Heart left ventricle (tissue), 13 donors: ENCODE results near the gene HERC6.

ENCODE experiments used
- POLR2A ChIP-seq, 2 donors: fragments of 450-650 bp; IDR thresholded peaks; one replicate each; pipeline ENCODE4 v1.6.1; 2017; ENCODE audit warnings: antibody characterized with exemption in 2 of 2, mild to moderate bottlenecking in 2 of 2, moderate library complexity in 2 of 2
- TF ChIP-seq, protein P1 (sequence below), 12 donors: fragments of 200-600 bp; sonication (generic) in 4 of 12; IDR thresholded peaks; one replicate each; pipeline versions ENCODE4 v1.5.0 to v1.8.0; 2018 to 2022; ENCODE audit warnings: antibody characterized with exemption in 12 of 12, mild to moderate bottlenecking in 5 of 12
- donor health status: ischemic (EF 13 %, LVEDD 7.1; RV severe dilation, severe dysfunction).
- donor health status: DM: no; HTN: yes; CAD: no.
- donor health status: DM: no; HTN: no; CAD: no.
- donor health status: ischemic (EF 25% LVEDD 6.9; RV normal size, moderate dysfunction).
- donor health status: ischemic (EF 25% LVEDD 5.7; RV mildly dilated, moderate dysfunction).
- donor health status: ischemic (EF 35%, LVEDD 5.7; RV mildly dilated, moderate dysfunction).
- donor health status: nonischemic (EF 11% LVEDD 7.7; RV severe dilation, severe dysfunction).
- donor health status: DM: yes; HTN: yes; CAD: no.
- donor health status: PGD.
- donor health status: ischemic (EF 29% LVEDD 5.4; RV normal size, mild dysfunction).
- donor health status: nonischemic (EF 23%, LVEDD 6.1; RV moderate dilation, normal function).

- TF ChIP-seq POLR2A (IDR thresholded peaks at IDR 0.05): no peak
- TF ChIP-seq, protein P1, sequence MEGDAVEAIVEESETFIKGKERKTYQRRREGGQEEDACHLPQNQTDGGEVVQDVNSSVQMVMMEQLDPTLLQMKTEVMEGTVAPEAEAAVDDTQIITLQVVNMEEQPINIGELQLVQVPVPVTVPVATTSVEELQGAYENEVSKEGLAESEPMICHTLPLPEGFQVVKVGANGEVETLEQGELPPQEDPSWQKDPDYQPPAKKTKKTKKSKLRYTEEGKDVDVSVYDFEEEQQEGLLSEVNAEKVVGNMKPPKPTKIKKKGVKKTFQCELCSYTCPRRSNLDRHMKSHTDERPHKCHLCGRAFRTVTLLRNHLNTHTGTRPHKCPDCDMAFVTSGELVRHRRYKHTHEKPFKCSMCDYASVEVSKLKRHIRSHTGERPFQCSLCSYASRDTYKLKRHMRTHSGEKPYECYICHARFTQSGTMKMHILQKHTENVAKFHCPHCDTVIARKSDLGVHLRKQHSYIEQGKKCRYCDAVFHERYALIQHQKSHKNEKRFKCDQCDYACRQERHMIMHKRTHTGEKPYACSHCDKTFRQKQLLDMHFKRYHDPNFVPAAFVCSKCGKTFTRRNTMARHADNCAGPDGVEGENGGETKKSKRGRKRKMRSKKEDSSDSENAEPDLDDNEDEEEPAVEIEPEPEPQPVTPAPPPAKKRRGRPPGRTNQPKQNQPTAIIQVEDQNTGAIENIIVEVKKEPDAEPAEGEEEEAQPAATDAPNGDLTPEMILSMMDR (IDR thresholded peaks at IDR 0.05): no peak
Measured at GRCh38 chr4:88381123-88381522, 2.5 kb downstream of the HERC6 start.
